ENCODE data around the gene DUSP18. TPM values are rescaled to one million over a fixed set of nuclear protein-coding genes. Genes with fewer than 3 reads are reported as not detected.
A peak's percentile ranks its signal among the peaks of the same experiment; 100 is the strongest.

Gene DUSP18
- total RNA-seq, 1 donor from 2014 or later, result 8.0 TPM

DNA sequence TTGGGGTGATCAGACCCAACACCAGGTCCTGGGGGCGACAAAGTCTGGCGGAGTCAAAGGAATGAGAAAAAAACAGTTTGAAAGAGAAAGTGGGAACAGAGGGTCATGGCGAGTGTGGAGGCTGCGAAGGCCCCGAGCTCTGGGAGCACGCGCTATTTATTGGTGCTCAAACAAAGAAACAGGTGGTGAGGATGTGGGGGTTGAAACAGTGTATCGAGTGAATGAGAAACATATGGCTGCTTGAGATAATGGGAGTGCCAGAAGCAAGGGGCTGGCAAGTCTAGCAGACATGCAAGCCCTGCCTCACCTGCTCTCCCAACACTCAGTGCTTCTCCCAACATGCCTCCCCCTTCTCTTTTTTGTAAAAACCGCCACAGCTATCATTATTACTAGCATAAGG is 7.8 kb upstream of the DUSP18 start:
- no peak for TF ChIP-seq CTCF (IDR thresholded peaks at IDR 0.05; ENCODE audit: partially characterized antibody, unreplicated experiment)
- Mint-ChIP-seq H3K27me3 (ENCODE audit: unreplicated experiment) (peaks cover 5% of the 10 kb centered on the region), H3K4me1 (ENCODE audit: low read depth, unreplicated experiment) (peaks cover 28% of the 10 kb centered on the region), H3K9me3 (ENCODE audit: unreplicated experiment) (no peaks in the 10 kb centered on the region), H3K27ac (ENCODE audit: unreplicated experiment) (peak overlapping the region; percentile 13), H3K4me3 (ENCODE audit: unreplicated experiment) (no peak overlapping the region), H3K36me3 (ENCODE audit: unreplicated experiment) (no peaks in the 10 kb centered on the region)
- no peak for DNase-seq

DNA sequence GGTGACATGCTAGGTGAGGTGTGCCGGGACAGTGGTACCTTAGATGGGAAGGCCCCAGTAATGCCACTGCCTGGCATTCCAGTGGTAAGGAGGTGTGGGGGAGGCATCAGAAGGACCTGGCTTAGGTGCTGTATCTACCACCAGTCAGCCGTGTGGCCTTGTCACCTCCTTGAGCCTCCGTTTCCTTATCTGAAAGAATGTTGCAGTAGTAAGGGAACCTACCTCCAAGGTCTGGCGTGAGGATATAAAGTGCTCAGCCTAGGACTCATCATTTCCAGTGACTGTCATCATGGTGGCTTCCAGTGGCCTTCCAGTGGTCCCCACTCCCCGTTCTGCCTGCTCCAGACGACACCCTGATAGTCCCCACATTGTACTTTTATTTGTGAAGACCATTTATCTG is 6.8 kb upstream of the DUSP18 start:
- no peak for DNase-seq
- Mint-ChIP-seq H3K27ac (ENCODE audit: unreplicated experiment) (no peak overlapping the region), H3K4me3 (ENCODE audit: unreplicated experiment) (no peak overlapping the region), H3K27me3 (ENCODE audit: unreplicated experiment) (peaks cover 5% of the 10 kb centered on the region), H3K9me3 (ENCODE audit: unreplicated experiment) (no peaks in the 10 kb centered on the region), H3K36me3 (ENCODE audit: unreplicated experiment) (no peaks in the 10 kb centered on the region), H3K4me1 (ENCODE audit: low read depth, unreplicated experiment) (peaks cover 28% of the 10 kb centered on the region)
- no peak for TF ChIP-seq CTCF (IDR thresholded peaks at IDR 0.05; ENCODE audit: partially characterized antibody, unreplicated experiment)

GRCh38 chr22:30673136-30673535 is 5.5 kb upstream of the DUSP18 start:
- H3K9me3 Mint-ChIP-seq (ENCODE audit: unreplicated experiment), result no peaks in the 10 kb centered on the region
- peaks cover 29% of the 10 kb centered on the region for H3K4me1 Mint-ChIP-seq (ENCODE audit: low read depth, unreplicated experiment)
- H3K27ac Mint-ChIP-seq (ENCODE audit: unreplicated experiment), result no peak overlapping the region
- no peaks in the 10 kb centered on the region for H3K36me3 Mint-ChIP-seq (ENCODE audit: unreplicated experiment)
- TF ChIP-seq CTCF (IDR thresholded peaks at IDR 0.05; ENCODE audit: partially characterized antibody, unreplicated experiment), result no peak
- H3K4me3 Mint-ChIP-seq (ENCODE audit: unreplicated experiment), result no peak overlapping the region
- peaks cover 7% of the 10 kb centered on the region for H3K27me3 Mint-ChIP-seq (ENCODE audit: unreplicated experiment)
- no peak for DNase-seq

DNA sequence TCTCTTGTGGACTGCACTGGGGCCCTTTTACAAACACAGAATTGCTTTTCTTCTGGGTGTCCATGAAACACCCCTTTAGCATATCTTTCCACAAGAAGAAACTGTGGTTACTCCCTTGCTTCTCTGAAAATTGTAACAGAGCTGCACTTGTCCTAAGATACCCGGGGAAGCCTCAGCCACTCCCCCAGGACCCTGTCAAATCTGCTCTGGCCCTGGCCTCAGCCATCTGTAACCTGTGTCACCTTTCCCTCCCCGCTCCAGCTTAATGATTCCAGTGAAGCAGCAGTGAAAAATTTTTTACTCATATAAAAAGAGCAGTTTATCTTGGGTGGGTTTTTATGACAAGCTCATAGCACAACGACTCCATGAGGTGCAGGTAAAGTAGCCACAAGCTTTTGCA is 3.4 kb upstream of the DUSP18 start:
- Mint-ChIP-seq H3K27me3 (ENCODE audit: unreplicated experiment) (peaks cover 5% of the 10 kb centered on the region), H3K36me3 (ENCODE audit: unreplicated experiment) (no peaks in the 10 kb centered on the region), H3K4me3 (ENCODE audit: unreplicated experiment) (no peak overlapping the region), H3K27ac (ENCODE audit: unreplicated experiment) (no peak overlapping the region), H3K9me3 (ENCODE audit: unreplicated experiment) (no peaks in the 10 kb centered on the region), H3K4me1 (ENCODE audit: low read depth, unreplicated experiment) (peaks cover 22% of the 10 kb centered on the region)
- no peak for TF ChIP-seq CTCF (IDR thresholded peaks at IDR 0.05; ENCODE audit: partially characterized antibody, unreplicated experiment)
- DNase-seq, result no peak

DNA sequence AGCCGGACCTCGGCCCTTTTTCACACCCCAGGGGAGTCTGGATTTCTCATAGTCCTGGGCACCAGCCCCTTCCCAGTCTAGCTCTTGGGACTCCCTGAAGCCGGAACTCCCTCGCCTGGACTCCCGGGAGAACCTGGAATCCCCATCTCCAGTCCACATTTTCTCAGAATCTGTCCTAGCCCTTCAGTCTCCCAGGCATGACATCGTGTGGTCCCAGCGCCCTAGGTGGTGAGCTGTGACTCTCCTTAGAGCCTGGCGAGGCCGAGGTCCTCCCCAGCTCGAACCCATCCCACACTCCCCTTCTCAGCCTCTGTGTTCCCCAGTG is 673 bp upstream of the DUSP18 start:
- no peak for DNase-seq
- peaks cover 3% of the 10 kb centered on the region for H3K27me3 Mint-ChIP-seq (ENCODE audit: unreplicated experiment)
- H3K4me1 Mint-ChIP-seq (ENCODE audit: low read depth, unreplicated experiment), result peaks cover 12% of the 10 kb centered on the region
- H3K4me3 Mint-ChIP-seq (ENCODE audit: unreplicated experiment), result peak overlapping the region; percentile 88
- no peaks in the 10 kb centered on the region for H3K36me3 Mint-ChIP-seq (ENCODE audit: unreplicated experiment)
- peak overlapping the region; percentile 48 for H3K27ac Mint-ChIP-seq (ENCODE audit: unreplicated experiment)
- TF ChIP-seq CTCF (IDR thresholded peaks at IDR 0.05; ENCODE audit: partially characterized antibody, unreplicated experiment), result no peak
- H3K9me3 Mint-ChIP-seq (ENCODE audit: unreplicated experiment), result no peaks in the 10 kb centered on the region
